ENCODE results near the gene SMARCD3.

SMARCD3 gene

DNA sequence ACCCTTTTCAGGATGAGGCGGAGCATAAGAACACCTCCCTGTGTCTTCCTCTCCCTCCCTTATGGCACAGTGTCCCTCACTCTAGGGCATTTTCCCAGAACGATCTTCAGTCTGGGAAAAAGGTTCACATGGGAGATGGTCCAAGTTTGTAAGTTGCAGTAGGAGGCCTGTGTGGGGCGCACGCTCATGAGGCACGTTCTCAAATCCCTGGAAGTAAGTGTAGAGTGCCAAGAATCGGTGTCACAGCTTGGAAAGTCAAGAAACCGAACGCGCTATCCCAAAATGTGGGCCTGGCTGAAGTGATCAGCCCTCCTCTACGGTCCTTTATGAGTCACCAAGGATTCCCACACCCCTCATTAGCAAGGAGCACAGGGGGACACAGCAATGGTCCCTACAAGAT is 23.9 kb upstream of the SMARCD3 start:
- no peak for DNase-seq

DNA sequence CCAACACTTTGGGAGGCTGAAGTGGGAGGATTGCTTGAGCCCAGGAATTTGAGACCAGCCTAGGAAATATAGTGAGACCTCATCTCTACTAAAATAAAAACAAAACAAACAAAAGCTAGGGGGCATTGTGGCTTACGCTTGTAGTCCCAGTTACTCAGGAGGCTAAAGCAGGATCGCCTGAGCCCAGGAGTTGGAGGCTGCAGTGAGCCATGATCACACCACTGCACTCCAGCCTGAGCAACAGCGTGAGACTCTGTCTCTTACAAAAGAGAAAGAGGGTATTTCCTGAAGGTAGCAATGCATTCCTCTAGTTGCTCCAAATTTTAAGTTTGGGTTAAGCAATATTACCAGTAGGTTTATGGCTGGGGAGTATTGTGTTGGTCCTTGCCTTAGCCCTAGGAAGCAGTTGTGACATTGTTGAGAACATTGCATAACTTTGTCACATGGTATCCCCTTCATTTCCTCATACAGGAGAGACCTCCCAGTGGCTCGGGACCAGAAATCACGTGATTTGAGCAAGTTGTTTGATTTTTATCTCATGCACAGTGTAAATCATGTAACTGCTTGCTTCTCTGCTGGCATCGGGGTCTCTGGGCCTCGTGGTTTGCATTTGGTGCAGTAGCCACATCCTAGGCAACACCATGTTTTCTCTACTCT is 23.3 kb upstream of the SMARCD3 start:
- DNase-seq, result no peak

DNA sequence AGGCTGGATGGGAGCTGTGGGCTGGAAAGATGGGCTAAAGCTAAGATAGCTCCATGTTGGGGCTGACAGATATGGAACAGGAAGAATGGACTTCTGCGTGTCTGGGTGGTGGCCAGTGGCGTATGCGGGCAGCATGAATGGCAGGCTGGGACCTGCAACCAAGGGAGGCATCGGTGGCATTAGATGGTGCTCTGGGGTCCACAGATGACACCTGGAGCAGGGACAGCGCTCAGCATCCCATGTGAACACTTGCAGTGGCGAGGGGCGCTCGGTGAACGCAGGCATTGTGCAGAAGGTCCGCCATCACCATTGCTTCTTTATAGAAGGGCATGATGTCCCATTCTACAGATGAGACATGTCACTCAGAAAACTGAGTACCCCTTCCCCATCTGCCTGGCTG is 21.0 kb upstream of the SMARCD3 start:
- no peak for DNase-seq

DNA sequence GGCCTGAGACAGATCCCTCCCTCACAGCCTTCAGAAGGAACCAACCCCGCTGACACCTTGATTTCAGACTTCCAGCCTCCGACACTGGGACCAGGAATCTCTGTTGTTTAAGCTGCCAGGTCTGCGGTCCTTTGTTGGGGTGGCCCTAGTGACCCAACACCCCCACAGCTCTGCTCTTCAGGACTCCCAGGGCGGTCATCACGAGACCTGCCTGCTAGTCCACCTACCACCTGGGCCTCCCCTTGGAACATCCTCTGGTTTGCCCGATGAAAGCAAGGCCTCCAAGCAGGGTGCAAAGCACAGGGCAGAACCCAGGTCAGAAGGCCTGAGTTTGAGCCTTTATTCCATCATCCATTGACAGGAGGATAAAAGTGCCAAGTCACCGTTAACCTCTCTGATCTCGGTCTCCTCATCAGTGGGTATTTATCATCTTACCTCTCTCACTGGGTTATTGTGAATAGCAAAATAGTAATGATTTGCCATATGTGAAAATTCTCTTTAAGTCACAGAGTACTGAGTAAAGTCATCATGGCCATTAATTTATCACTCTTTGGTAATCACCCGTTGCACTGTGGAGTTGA is 16.9 kb upstream of the SMARCD3 start:
- DNase-seq, result no peak

DNA sequence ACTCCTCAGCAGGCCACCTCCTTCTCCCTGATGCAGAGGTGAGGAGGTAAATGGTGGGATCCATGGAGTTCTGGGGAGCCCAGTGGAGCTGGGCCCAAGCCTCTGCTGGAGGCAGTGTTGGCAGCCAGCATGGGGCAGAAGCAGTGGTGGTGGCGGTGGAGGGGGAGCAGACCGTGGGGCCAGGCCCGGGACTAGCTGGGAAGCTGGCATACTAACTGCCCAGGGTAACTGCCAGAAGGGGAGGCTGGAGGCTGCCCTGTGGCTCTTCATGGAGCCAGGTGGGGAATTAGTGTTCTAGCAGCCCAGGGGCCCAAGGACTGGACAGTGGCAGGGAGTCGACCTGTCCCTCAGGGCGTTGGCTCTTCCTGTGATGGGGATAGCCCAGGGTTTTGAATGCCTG is 16.1 kb upstream of the SMARCD3 start:
- no peak for DNase-seq

DNA sequence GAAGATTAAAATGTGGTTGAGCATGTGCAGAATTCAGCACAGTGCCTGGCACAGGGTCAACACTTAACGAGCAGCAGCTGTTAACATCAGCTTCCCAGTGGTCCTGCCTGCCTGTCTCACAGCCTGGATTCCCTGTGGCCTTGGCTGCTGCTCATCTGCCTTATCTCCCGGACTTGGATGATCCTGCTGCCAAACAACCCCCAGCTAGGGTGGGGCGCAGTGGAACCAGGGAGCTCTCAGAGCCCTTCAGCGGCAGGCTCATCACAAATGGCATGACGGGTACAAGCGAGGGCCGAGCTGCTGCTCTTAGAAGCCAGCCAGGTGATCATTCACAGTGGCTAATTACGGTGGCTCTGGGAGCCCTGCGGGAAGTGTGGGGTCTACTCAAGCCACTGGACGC is 13.0 kb upstream of the SMARCD3 start:
- no peak for DNase-seq

DNA sequence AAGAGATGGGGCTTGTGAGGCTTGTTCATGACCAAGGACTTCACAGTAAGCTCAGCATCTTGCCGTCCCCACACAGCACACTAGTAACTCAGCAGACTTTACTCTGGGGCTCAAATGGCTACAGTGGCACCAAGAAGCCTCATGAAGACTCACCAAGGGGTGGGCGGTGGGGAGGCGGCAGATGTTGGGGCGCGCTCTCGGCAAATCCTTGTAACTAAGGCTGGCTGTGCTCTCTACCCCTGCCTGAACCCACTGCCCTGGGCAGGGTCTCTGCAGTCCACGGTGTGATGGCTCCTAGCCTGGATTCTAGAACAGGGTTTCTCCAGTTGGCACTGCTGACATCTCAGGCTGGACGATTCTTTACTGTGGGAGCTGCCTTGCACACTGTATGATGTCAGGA is 12.4 kb upstream of the SMARCD3 start:
- no peak for DNase-seq

DNA sequence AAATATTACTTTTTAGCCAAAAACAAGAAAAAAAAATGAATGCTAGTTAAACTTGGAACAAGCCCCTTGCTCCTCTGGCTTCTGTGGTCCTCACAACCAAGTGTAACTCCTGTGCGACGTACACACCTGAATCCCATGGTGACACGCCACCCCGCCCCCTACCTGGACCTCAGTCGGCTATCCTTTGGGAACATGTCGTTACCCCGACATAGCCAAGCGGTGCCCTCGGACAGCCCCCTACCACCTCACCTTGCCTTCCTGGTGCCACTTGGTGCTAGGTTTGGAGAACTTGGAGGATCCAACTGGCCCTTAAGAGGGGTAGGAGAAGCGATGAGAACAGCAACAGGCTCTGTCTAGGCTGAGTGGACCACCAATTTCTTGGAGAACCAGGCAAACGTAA is 12.0 kb upstream of the SMARCD3 start:
- DNase-seq, result no peak

DNA sequence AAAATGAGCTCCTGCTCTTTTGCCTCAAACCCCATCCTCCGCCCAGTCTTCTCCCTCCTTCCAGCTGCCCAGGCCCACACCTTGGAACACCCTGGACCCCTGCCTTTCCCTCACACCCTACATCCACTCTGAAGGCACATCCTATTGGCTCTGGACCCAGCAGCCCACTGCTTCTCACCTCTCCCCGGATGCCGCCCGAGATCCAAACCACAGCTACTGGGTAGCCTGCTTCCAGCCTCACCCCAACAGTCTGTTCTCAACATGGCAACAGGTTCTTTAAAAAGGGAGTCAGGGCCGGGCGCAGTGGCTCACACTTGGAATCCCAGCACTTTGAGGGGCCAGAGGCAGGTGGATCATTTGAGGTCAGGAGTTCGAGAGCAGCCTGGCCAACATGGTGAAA is 9.5 kb upstream of the SMARCD3 start:
- no peak for DNase-seq

DNA sequence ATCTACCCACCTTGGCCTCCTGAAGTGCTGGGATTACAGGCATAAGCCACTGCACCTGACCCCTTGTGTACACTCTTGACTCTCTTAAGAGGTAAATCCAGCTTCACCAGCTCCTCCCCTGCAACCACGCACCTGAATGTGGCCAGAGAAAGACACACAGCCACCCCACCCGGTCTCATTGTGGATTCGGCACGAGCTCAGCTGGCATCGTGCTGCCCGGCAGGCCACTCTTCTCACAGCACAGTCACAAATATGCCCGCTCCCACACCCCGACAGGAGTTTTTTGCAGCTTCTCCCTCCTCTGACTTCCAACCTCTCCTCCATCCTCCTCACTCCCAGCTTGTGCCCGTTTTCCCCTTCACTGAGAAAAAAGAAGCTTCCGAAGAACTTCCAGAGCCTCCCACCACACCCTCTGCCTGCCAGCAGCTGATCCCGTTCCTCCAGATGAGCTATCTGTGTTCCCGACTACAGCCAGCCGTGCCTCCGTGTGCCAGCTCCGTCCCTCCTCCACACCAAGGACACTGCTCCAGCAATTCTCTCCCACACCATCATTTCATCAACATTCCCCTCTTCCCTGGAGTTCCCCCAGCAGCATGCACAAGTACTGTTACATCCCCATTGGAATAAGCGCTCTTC is 8.0 kb upstream of the SMARCD3 start:
- no peak for DNase-seq

DNA sequence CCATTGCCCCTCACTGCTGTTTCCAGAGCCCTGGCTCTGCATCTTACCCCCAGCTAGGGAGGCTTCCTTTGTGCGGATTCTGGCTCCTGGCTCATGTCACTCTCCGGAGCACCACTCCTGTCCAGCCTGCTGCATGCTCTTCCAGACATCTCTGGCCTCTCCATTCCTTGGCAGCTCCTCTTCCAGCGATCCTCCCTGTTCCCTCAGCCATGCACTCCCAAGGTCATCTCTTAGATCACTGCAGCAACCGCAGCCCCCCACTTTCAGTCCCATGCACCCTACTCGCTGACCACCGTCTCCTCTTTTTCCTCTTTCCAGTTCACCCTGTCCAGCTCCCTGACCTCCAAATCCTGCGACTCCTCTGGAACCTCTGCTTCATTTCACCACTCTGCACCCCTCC is 6.9 kb upstream of the SMARCD3 start:
- no peak for DNase-seq

DNA sequence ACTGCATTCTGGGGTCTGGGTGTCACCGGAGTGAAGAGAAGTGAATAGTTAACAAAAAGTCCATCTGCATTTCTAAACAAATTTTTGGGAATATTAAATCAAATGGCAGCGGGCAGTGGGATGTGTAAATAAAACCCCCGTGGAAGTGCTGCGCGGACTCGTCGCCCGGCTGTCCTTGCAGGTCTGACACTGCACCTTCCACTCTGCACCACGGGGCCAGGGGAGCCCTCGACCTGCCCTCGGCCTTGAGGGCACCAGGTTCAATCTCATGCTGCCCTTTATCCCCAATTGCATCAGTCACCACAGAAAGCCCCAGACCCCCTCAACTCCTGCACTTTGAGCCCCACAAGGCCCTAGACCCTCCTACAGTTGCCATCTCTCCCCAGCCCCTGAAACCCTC is 6.4 kb upstream of the SMARCD3 start:
- DNase-seq, result no peak

DNA sequence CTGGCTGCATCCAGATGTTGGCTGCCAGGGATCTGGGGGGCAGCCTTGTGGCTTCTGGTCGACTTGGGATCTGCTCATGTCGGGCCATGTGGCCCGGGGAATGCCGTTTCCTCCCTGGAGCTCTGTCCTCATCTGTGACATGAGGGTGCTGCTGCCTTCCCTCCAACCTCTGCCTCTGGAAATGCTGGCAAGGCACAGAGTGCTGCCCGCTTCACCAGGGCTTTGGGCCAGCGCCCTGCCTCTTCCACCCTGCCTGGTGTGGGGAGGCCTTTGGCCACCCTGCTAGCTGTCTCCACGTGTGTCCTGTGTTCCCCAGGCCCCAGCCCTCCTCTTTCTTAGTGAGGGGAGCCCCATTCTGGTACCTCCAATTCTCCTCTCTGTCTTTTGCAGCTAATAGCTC is 5.8 kb upstream of the SMARCD3 start:
- no peak for DNase-seq

DNA sequence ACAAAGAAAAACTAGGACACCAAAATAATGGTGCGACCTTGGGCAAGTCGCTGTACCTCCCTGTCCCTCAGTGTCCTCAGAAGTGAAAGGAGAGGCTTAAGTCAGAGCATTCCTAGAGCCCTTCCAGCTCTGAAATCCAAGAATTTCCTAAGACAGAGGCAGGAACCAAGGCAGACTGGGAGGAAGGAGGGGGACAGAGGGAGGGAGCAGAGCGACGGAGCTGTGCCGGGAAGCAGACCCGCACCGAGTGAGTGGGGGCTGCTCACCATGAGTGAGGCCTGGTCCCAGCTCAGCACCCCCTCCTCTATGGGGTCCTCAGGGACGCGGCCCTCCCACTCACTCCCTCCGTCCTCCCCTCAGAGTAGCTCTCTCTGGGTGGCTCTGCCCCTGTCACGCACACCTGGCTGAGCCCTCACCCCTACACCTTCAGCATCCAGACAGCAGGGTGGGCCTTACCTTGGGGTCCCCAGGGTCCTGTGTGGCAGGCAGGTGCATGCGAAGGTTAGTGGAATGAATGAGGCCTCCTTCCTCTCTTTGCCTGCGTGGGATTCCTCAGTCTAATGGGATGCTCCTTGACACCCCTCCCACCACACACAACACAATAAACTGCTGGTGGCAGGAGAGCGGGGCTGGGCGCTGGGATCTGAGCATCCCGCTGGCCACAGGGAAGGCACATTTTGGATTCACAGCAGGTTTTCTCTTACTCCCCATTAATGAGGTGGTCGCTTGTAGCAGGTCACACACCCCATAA is 4.6 kb upstream of the SMARCD3 start:
- DNase-seq, result no peak

DNA sequence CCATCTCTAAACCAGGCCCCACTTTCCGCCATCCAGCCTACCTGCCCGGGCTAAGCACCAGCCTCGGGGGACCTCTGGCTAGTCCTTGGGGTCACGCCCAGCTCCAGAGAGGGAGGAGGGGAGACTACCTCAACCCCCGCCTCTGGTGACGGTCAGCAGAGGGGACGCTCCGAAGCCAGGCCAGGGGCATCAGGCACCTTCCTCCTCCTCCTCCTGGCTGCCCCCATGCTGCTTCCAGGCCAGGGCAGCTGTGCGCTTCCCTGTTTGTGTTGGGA is 4.0 kb upstream of the SMARCD3 start:
- DNase-seq, result no peak

DNA sequence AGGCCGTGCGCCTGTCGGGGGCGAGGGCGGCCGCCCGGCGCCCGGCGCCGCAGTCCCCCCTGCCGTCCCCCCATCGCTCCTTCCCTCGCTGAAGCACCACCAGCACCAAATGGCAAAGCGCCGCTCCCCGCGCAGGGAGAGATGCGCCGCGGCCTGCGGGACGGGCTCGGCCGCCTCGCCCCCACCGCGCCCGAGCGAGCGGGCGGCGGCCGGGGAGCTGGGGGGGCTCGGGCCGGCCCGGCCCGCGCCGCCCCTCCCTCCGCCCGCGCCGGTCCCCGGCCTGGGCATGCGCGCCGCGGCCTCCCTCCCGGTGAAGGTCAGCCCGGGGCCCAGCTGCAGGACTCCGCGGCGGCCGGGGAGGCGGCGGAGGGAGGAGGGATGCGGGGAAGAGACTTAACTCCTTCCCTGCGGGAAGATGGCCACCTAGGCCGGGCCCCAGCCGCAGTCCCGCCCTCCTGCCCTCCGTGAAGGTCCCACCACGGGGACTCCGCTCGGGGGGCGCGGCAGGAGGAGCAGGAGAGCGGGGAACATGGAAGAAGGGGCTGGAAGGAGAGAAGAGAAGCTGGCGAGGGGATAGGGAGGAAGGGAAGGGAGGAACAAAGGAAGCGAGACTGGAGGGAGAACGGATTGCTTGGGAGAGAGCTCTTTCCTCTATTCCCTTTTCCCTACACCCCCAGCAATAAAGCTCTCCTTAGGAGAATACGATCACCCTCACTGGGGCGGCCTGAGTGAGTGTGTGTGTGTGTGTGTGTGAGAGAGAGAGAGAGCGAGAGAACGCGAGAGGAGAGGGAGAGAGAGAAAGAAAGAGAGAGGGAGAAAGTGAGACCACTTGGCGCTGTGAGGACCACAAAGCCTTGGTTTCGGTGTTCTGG is 3.4 kb upstream of the SMARCD3 start:
- no peak for DNase-seq

DNA sequence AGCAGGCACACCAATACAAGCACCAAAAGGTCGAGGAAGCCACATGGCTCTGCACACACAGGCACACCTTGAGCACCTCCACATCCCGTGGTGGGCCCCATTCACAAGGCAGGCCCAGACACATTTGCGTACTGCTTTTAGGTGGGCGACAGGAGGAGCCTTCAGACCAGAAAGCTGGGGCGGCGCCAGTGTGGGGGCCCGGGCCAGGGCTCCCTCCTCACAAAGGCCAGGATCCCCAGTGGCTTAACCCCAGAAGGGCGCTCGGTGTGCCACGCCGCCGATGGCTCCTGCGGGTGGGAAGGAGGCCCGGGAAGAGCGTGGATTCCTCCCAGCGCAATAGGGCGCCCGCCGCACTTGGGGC is 2.8 kb upstream of the SMARCD3 start:
- no peak for DNase-seq

DNA sequence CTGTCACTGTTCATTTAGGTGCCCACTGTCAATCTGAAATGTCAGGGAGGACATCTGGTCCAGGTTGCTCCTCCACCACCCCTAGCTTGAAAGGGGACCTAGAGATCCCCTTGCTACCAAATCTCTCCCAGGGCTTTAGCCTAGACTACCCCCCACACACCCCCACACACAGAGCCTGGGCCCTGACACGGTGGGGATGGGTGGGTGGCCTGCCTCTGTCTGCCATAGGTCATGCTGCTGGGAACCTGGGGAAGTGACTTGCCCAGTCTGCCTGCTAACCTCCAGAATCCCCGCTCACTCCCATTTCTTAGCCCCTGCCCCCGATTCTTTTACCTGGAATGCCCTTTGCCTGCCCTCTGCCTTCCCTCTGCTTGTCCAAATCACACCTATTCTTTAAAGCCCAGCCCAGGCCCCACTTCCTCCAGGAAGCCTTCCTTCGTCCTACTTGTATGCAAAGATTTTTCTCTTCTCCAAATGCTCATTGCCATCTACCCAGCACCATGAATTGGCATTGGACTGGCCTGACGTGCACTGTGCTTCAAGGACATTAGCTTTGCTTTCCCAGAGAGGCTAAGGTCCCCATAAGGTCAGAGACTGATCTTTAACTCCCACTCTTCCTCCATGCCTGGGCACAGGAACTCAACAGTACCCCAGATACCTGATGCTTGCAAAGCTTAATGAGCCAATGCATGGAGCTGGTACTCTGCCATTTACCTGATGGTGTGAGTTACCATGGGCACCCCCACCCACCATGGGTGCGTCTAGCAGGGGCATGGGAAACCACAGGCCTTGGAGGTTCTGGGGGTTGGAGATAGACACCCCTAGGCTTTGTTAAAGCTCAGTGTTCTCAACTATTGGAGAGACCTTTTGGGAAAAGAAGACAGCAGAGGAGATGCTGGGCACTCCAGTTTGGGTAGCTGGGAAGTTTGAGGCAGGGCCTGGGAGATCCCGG is 2.0 kb upstream of the SMARCD3 start:
- no peak for DNase-seq

DNA sequence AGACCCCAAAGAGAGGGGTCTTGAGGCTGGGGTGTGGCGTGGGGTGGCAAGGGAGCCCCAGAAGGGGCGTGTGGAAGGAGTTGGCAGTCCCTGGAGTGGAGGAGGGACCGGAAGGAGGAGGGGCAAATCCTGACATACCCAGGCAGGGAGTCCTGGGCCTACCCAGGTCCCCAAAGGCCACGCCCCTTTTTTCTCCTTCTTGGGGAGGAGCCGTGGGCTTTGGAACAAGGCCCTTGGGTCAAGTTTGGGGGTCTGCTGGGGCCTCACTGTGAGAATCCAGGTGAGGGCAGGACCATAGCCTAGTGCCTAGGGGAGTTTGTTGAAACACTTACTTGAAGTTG is 1.2 kb upstream of the SMARCD3 start:
- DNase-seq, result no peak

DNA sequence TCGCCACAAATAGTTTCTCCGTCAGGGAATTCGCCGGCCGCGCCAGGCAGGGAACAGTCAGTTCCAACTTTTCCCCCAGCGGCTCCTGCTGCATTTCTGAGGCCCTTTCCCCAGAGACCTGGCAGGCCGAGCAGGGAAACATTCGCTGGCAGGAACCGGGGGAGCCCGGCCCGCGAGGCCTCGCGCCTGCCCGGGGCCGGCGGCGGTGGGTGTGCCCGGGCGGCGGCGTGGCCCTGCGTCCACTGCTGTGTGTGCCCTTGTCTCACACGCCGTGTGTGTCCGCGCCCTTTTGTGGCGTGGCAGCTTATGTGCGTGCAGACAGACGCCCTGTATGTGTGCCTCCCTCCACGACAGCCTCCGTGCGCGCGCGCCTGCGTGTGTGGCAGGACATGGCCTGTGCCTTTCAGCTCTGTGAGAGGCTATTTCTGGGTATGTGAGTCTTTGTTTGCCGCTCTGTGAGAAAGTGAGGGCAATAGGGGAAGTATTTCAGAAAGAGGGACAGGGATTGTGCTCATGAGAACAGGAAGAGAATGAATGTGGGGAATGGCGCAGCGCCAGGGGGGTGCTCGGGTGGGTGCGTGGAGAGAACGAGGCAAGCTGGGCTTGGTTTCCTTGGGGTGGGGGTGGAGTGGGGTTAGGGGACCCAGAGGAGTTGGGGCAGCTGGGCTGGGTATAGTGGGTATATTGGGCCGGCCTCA is 689 bp upstream of the SMARCD3 start:
- DNase-seq, result no peak

DNA sequence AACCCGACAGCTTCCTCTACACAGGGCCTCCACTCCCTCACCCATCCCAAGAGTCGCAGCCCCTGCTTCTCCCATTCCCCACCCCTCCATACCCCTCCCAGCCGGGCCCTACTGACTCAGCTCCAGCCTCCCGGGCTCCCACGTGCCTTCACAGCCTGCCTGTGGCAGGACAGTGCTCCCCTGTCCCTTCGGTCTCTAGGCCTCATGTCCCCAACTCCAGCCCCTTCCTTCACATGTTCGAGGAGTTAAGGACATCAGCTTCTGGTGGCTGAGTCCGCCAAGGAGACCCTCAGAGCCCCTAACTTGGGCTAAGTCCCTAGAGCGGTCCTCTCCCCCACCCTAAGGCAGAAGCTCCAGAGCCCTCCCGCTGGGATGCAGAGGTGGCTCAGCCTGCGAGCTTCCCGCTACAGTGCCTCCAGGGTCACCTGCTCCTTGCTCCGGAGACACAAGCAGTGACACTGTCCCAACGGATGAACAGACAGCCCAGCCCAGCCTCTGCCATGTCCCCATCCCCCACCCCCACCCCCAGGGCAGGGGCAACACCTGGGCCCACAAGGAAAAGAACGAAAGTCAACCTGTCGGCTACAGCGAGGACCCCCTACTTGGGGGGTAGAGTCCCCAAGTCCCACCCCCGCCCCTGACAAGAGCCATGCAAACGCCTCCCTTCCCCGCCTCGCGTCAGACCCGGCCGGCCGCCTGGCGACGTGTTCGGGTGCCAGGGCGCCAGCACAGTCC is 716 bp downstream of the SMARCD3 start:
- no peak for DNase-seq
